Rectal smooth muscle tissue (tissue), 1 donor: ENCODE measurements around the gene CCDC174.
"Not testable (repeated sequence)": the region's sequence is repeated elsewhere in the genome, so short reads cannot be mapped to it uniquely, and the experiment has no call there.

ENCODE experiments used
- H3K27ac ChIP-seq: one replicate; pipeline ENCODE4 v1.7.0; 2013; ENCODE audit warnings: low read depth, low read length, inconsistent platforms
- H3K27me3 ChIP-seq: one replicate; pipeline ENCODE4 v1.7.0; 2013; ENCODE audit warnings: low read length; ENCODE audit not compliant: control insufficient read depth, insufficient read depth
- H3K36me3 ChIP-seq: one replicate; pipeline ENCODE4 v1.7.0; 2013; ENCODE audit warnings: low read length; ENCODE audit not compliant: control insufficient read depth, insufficient read depth
- H3K4me1 ChIP-seq: one replicate; pipeline ENCODE4 v1.7.0; 2013; ENCODE audit warnings: low read length; ENCODE audit not compliant: control insufficient read depth, insufficient read depth
- H3K4me3 ChIP-seq: one replicate; pipeline ENCODE4 v1.7.0; 2013; ENCODE audit warnings: low read length
- H3K9ac ChIP-seq: one replicate; pipeline ENCODE4 v1.7.0; 2013; ENCODE audit warnings: low read length

The CCDC174 gene

DNA sequence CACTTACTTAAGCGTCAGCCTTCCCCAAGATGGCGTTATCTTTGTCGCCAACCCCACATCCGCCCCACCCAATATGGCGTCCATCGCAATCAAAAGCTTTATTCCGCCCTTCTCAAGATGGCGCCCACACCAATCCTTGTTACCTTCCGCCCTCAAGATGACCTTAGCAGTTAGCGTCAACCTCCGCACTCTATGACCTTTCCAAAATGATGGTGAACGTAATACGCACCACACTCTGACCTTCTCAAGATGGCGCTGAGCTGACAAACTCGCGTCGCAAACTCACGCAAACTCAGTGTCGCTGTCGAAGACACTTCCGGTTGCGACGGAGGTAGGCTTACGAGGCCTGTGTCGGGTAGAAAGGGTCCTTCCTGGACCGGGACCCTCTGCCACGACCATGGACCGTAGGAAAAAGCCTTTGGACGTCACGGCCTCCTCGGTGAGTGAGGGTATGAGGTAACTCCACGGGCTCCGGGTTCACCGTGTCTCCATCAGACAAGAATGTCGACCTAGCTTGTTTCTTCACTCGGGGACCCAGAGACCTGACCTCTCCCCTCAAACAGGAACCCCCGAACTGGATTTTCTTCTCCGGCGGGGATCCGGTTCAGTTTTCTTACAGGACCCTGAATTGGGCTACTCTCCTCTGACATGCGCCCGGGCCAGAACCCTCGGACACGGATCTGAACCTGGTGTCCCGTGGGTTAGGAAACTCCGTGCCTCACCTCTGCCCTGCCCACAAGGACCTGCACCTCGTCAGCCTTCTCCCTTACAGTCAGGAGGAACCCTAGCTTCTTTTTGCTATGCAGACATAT lies at the start of gene CCDC174:
Gene CCDC174, plus strand, starts transcription at position 323 of the 812 bp plus-strand sequence. Its CDS starts 75 bp downstream, at position 398.
- Histone ChIP-seq H3K4me3 (peak within 1 kb of the TSS; percentile 85), H3K9ac (peak within 1 kb of the TSS; percentile 81), H3K27ac (peak within 1 kb of the TSS; percentile 83), H3K4me1 (peaks cover 4% of the 10 kb centered on the region), H3K27me3 (no peaks in the 10 kb centered on the region), H3K36me3 (no peaks in the 10 kb centered on the region)

GRCh38 chr3:14602006-14602803 lies 49.4 kb upstream of the CCDC174 start:
- Histone ChIP-seq H3K36me3 (no peaks in the 10 kb centered on the region), H3K9ac (no peak overlapping the region), H3K4me1 (no peaks in the 10 kb centered on the region), H3K4me3 (no peak overlapping the region), H3K27me3 (peaks cover 22% of the 10 kb centered on the region), H3K27ac (no peak overlapping the region)

GRCh38 chr3:14602804-14603644 lies 48.5 kb upstream of the CCDC174 start:
- Histone ChIP-seq H3K4me1 (no peaks in the 10 kb centered on the region), H3K27me3 (peaks cover 20% of the 10 kb centered on the region), H3K27ac (no peak overlapping the region), H3K4me3 (no peak overlapping the region), H3K9ac (no peak overlapping the region), H3K36me3 (no peaks in the 10 kb centered on the region)

- H3K9ac ChIP-seq: no peak overlapping the region
- no peaks in the 10 kb centered on the region for H3K36me3 ChIP-seq
- no peaks in the 10 kb centered on the region for H3K4me1 ChIP-seq
- H3K27ac ChIP-seq: no peak overlapping the region
- no peak overlapping the region for H3K4me3 ChIP-seq
- H3K27me3 ChIP-seq: peaks cover 16% of the 10 kb centered on the region
These were observed 46.5 kb upstream of the CCDC174 start for GRCh38 chr3:14605067-14605466.

- H3K9ac ChIP-seq: no peak overlapping the region
- H3K27ac ChIP-seq: no peak overlapping the region
- H3K27me3 ChIP-seq: peaks cover 16% of the 10 kb centered on the region
- no peaks in the 10 kb centered on the region for H3K4me1 ChIP-seq
- H3K36me3 ChIP-seq: no peaks in the 10 kb centered on the region
- H3K4me3 ChIP-seq: no peak overlapping the region
These were observed 45.8 kb upstream of the CCDC174 start for GRCh38 chr3:14605744-14606143.

GRCh38 chr3:14606669-14607339 lies 44.8 kb upstream of the CCDC174 start:
- H3K4me1 ChIP-seq: no peaks in the 10 kb centered on the region
- H3K27ac ChIP-seq: no peak overlapping the region
- no peak overlapping the region for H3K9ac ChIP-seq
- H3K27me3 ChIP-seq: peaks cover 9% of the 10 kb centered on the region
- H3K4me3 ChIP-seq: no peak overlapping the region
- no peaks in the 10 kb centered on the region for H3K36me3 ChIP-seq

- Histone ChIP-seq H3K27ac (no peak overlapping the region), H3K36me3 (no peaks in the 10 kb centered on the region), H3K27me3 (peaks cover 4% of the 10 kb centered on the region), H3K4me3 (no peak overlapping the region), H3K9ac (no peak overlapping the region), H3K4me1 (no peaks in the 10 kb centered on the region)
These were observed 43.3 kb upstream of the CCDC174 start for GRCh38 chr3:14608298-14608697.

- not testable (repeated sequence) for H3K36me3 ChIP-seq, H3K9ac ChIP-seq, H3K27me3 ChIP-seq, H3K27ac ChIP-seq, H3K4me1 ChIP-seq, H3K4me3 ChIP-seq
These were observed 42.5 kb upstream of the CCDC174 start for GRCh38 chr3:14609058-14609457.

DNA sequence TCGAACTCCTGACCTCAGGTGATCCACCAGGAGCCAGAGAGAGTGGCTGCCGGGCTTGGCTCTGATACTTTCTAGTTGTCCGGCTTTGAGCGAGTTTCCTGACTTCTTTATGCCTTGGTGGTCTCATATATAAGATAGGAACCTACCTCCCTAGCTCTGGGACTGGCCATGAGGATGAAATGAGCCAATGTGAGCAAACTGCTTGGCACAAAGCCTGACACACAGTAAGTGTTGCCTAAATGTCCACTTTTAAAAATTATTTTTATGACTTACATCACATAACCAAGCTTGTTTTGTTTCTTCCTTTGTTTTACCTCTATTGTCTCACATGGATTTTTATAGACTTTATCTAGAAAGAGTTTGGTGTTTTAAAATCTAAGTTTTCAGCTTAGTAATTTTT lies 42.1 kb upstream of the CCDC174 start:
- Histone ChIP-seq H3K4me3 (no peak overlapping the region), H3K27ac (no peak overlapping the region), H3K36me3 (no peaks in the 10 kb centered on the region), H3K27me3 (peaks cover 7% of the 10 kb centered on the region), H3K9ac (no peak overlapping the region), H3K4me1 (no peaks in the 10 kb centered on the region)

GRCh38 chr3:14609941-14610340 lies 41.6 kb upstream of the CCDC174 start:
- Histone ChIP-seq H3K27me3 (peaks cover 7% of the 10 kb centered on the region), H3K4me1 (no peaks in the 10 kb centered on the region), H3K4me3 (no peak overlapping the region), H3K27ac (no peak overlapping the region), H3K36me3 (no peaks in the 10 kb centered on the region), H3K9ac (no peak overlapping the region)

GRCh38 chr3:14614189-14614588 lies 37.4 kb upstream of the CCDC174 start:
- H3K27me3 ChIP-seq: peaks cover 4% of the 10 kb centered on the region
- no peak overlapping the region for H3K27ac ChIP-seq
- no peak overlapping the region for H3K4me3 ChIP-seq
- no peak overlapping the region for H3K9ac ChIP-seq
- no peaks in the 10 kb centered on the region for H3K4me1 ChIP-seq
- no peaks in the 10 kb centered on the region for H3K36me3 ChIP-seq

DNA sequence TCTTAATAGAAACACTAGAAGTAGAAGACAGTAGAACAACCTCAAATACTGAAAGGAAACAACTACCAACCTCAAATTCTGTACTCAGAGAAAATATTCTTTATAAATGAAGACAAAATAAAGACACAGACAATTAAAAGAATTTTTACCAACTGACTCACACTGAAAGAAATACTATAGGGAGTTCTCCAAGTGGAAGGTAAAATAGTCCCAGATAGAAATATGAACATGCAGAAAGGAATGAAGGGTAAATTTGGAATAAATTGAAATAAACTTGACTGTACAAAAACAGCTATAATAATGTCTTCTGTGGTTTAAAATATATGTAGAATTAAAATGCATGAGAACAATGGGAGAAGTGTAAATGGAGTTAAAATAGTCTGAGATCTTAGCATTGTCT lies 36.7 kb upstream of the CCDC174 start:
- H3K9ac ChIP-seq: no peak overlapping the region
- no peaks in the 10 kb centered on the region for H3K36me3 ChIP-seq
- H3K27ac ChIP-seq: no peak overlapping the region
- H3K4me1 ChIP-seq: no peaks in the 10 kb centered on the region
- peaks cover 4% of the 10 kb centered on the region for H3K27me3 ChIP-seq
- H3K4me3 ChIP-seq: no peak overlapping the region
